H1 (cell line): ENCODE results near the gene KLHL1.

Source experiments
- CBX5 ChIP-seq: fragments of 300-800, 300-1000 bp; sonication (generic); IDR thresholded peaks from 2 replicates; pipeline ENCODE4 v1.7.1; 2016; ENCODE audit warnings: antibody characterized with exemption, low read length, low read depth
- CEBPB ChIP-seq: IDR thresholded peaks from 2 replicates; pipeline ENCODE4 v1.6.1; 2012; ENCODE audit warnings: low read depth, low read length
- CTCF ChIP-seq, 3 experiments: IDR thresholded peaks; 1 replicate in 2 of 3; 2 replicates in 1 of 3; pipeline versions ENCODE4 v1.5.1 to v1.6.1; 2011; ENCODE audit warnings: low read length in 3 of 3, mild to moderate bottlenecking in 3 of 3, inconsistent platforms in 2 of 3, low read depth in 1 of 3, moderate library complexity in 1 of 3; ENCODE audit not compliant: insufficient read depth in 1 of 3; ENCODE audit errors: control extremely low read depth in 1 of 3
- EP300 ChIP-seq, 2 experiments: IDR thresholded peaks; 1 replicate in 1 of 2; 2 replicates in 1 of 2; pipeline ENCODE4 v1.6.1; 2011 to 2012; ENCODE audit warnings: low read depth in 2 of 2, low read length in 2 of 2, mild to moderate bottlenecking in 2 of 2, borderline replicate concordance in 1 of 2, inconsistent platforms in 1 of 2, moderate library complexity in 1 of 2
- POLR2AphosphoS5 ChIP-seq: IDR thresholded peaks from 2 replicates; pipeline ENCODE4 v1.6.1; 2011; ENCODE audit warnings: low read depth, low read length
- SIN3A ChIP-seq, 2 experiments: IDR thresholded peaks in 1 of 2; conservative IDR thresholded peaks in 1 of 2; 2 replicates each; pipeline ENCODE4 v1.6.1; 2011 to 2012; ENCODE audit warnings: low read length in 2 of 2, improper control_type of control experiment in 1 of 2, low read depth in 1 of 2, mild to moderate bottlenecking in 1 of 2

- TF ChIP-seq SIN3A (conservative IDR thresholded peaks at IDR 0.05 in 1 of 2, IDR thresholded peaks at IDR 0.05 in 1 of 2; ENCODE audit: low read depth in 1 of 2, low read length in 2 of 2), result no peak
- no peak for TF ChIP-seq CTCF (IDR thresholded peaks at IDR 0.05; ENCODE audit: control extremely low read depth in 1 of 3, insufficient read depth in 1 of 3, low read depth in 1 of 3, low read length in 3 of 3)
- no peak for TF ChIP-seq CBX5
- no peak for TF ChIP-seq POLR2AphosphoS5
- no peak for TF ChIP-seq EP300 (IDR thresholded peaks at IDR 0.05; ENCODE audit: borderline replicate concordance in 1 of 2, low read depth in 2 of 2, low read length in 2 of 2)
- no peak for TF ChIP-seq CEBPB
Measured at GRCh38 chr13:70034286-70034685, 74.0 kb downstream of the KLHL1 start.
